Activated CD4-positive, CD25-positive, alpha-beta regulatory T cell (primary cell): ENCODE data around the gene CFLAR.
A peak's percentile ranks its signal among the peaks of the same experiment; 100 is the strongest.
"Not testable (repeated sequence)": the region's sequence is repeated elsewhere in the genome, so short reads cannot be mapped to it uniquely, and the experiment has no call there.

Experiments used
- DNase-seq, 4 experiments: peaks; one replicate each; lab custom pipeline; 2025; lab: John Stamatoyannopoulos, UW

The CFLAR gene

DNA sequence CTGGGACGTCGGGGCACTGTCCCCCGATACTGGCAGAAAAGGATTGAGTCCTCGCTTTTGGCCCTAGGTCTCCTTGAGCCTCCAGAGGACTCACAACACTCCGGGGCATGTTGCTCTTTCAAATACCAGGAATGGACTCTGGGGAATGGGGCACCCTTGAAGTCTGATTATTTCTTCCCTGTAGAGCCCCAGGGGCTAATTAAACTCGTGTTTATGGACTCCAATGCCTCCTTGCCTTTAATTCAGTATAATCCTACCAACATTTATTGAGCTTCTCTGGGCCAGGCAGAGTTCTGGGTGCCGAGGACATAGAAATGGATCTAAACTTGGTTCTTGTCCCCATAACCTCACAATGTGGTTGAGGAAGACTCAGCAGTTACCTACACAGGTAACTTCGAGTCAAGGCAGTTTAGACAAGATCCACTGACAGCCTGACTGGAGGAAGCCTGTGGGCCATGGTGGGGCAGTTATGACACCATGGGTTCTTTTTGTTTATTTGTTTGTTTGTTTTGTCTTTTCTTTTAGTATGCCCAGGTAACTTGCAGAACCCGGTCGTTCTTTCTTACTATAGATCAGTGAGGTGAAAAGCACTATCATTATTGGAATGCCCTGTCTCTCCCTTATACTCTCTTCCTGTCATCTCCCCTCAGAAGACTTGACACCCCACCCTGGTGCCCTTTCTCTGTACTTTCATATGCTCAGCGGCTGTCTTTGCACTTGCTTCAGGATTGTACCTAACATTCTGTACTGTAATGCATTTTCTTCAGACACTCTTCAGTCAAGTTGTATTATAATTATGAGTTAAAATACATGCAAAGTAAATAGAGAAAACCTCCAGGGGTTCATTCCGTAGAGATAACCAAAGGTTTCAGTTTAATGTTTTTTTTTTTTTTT lies 3.2 kb downstream of the CFLAR start:
- no peak for DNase-seq

DNA sequence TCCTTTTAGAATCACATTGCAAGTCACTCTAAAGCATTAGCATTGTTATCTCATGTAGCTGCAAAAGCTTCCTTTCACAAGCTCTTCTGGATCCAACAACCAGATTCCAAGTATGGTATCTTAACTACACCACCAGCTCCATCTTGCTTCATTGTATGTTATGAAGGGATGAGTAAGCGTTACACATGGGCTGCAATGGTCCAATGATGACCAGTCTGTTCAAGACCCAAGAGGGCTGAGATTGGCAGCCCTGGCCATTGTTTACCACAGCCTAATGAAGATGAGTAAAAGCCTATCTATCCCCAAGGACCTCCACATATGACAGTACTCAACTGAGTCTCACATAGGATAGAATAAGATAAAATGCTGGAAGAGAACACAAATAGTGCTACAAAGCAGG lies 6.3 kb downstream of the CFLAR start:
- DNase-seq: no peak

DNA sequence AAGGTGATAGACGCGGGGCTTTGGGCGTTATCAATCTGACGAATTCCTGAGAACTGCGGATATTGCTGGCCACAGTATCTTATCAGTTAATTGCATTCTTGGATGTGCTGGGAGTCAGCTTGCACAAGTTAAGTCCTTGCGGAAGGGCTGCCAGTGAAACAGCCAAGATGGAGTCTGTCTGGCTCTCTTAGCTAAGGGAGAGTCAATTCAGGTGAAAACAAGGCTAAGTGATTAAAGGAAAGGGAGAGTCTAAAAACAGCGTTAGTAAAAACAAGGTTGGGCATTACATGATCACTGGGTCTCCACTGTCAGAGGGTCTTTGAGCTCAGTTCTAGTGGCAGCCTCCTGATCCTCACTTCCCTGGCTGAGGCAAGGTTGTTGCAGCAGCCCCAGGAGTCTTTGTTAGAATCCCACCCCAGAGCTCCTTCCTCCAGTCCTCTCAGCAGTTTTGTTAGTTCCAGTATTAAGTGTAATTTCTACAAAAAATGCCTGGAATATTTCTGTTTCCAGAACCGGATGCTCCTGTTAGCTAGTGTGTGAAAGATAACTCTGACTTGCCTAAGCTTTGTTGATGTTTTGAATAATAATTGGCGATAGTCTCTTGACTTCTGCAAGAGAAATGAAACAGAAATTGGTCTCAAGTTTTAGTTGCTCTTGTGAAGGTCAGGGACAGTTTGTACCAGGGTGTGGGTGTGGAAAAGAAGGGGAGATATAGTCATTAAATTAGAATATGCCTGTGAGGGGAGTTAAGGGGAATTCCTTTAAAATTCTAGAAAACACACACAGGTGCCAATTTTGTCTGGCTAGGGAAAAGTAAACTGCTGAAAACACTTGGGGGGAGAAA lies 10.6 kb downstream of the CFLAR start:
- DNase-seq: no peak

DNA sequence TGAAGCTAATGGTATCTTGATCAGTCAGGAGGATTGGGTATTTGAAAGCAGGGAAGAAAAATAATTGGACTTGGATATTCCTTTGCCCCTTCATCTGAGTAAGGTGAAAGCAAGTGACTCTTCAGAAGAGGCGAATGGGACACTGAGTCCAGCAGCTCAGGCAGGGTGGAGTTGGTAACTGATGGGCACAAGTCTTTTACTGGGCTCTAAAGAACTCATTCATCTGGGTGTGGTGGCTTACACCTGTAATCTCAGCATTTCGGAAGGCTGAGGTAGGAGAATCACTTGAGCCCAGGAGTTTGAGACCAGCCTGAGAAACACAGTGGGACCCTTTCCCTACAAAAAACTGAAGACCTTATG lies 11.2 kb downstream of the CFLAR start:
- no peak for DNase-seq

DNA sequence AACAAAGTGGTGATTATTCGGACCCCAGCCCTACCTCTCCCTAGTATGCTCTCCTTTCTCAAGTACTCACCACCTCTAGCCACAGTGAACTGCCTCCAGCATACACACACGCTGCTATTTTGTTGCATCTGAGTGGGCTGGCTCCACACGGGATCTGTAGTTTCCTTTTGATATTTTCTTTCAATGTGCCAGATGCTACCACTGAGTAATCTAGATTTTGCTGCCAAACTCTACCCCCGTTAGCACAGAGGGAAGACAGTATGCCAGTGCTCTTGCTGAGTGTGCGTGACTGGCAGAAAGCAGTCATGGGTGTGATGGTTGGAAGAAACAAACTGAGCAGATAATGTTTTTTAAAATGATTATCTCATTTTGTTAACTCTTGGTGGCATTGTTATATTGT lies 11.6 kb downstream of the CFLAR start:
- DNase-seq: peak in 2 of 4 experiments; percentile 16 to 22

DNA sequence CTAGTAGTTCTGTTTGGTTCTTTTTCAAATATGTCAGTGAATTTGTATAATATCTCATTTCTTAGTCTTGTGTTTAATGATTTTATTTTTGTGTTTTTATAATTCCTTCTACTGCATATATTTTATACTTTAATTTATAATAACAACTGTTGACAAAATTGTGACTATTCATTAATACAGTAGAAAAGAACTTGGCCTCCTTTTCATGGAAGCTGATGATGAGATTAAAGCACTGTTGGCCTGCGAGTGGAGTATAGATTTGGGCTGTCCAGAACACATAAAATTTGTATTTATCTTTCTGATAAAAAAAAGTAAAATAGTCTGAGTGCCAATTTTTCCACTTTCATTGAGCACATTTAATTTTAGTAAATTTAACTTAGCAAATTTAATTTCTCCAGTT lies 12.1 kb downstream of the CFLAR start:
- DNase-seq: no peak

DNA sequence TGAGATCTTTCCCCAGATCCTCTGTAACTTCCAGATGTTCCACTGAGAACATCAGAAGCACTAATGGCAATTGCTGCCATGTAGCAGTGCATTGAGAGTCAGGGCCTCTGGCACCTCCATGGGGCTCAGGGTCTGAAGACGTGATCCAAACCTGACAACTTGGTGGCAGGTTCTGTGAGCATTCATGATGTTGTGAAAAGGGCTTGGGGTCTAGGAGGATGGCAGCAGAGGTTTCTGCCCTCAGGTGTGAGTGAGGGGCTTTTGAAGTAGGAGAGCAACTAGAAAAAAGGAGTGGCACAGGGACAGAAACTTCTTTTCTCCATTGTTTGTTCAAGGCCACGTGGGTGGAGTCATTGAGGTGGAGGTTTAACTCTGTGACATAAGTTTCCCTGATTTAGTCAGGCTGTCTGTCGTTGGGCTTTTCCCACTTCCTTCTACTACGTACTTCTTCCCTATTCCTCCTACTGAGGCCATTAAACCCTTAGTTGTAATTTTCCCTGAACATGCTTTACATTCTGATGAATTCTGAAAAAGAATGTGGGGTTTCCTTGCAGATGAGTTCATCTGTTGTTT lies 13.1 kb downstream of the CFLAR start:
- peak in 1 of 4 experiments; percentile 21 for DNase-seq

DNA sequence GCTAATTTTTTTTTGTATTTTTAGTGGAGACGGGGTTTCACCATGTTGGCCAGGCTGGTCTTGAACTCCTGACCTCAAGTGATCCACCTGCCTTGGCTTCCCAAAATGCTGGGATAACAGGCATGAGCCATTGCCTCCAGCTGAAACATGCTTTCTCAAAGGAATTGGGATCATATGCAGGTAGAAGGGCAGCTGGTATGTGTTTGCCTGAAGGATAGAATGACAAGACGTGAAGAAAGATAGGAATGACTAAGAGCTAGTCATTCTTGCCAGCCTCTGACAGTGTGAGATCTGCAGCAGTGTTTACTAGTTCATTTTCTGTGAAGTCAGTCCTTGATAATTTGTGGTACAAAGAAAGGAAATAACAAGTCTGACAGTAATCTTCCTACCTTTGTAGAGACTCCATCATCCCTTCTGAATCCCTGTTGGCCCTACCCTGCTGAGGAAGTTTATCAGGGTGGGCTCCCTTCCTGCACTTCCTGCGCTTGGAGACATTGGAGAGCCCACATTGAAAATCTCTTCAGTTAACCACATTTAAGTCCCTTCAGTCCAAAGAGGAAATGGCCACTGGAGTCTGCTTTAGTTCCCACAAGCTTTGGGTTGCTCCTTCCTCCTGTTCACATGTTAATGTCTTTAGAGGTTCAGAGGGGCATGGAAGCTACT lies 14.7 kb downstream of the CFLAR start:
- DNase-seq: no peak

DNA sequence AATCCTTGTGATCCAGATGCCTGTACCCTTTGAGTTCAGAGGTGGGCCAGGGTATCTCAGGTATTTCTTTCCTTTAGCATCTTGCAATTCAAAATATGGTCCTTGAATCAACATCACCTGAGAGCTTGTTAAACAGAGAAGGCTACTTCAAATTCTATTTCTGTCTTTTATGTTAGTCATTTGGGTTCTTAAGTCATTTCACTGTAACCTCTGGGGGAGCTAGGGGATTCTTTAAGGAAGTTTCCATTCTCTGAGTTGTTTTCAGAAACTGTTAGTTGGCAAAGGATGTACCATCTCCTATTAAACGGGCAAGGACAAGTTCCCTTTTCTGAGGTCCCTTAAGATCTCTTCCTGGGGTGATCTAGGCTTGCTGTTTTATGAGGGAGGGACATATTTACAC lies 16.6 kb downstream of the CFLAR start:
- DNase-seq: no peak

DNA sequence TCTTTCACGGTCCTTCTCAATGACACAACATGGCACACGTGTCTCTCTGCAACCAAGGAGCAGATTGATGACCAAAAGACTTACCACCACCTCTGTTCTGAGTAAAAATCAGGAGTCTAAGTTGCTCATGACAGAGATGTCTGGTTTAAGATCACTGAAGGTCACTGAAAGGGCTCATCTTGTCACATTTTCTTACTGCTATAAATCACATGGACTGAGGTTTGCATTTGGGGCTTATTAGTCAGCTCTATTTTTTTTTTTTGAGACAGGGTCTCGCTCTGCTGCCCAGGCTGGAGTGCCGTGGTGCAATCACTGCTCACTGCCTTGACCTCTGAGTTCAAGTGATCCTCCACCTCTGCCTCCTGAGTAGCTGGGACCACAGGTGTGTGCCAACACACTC lies 19.4 kb downstream of the CFLAR start:
- no peak for DNase-seq

DNA sequence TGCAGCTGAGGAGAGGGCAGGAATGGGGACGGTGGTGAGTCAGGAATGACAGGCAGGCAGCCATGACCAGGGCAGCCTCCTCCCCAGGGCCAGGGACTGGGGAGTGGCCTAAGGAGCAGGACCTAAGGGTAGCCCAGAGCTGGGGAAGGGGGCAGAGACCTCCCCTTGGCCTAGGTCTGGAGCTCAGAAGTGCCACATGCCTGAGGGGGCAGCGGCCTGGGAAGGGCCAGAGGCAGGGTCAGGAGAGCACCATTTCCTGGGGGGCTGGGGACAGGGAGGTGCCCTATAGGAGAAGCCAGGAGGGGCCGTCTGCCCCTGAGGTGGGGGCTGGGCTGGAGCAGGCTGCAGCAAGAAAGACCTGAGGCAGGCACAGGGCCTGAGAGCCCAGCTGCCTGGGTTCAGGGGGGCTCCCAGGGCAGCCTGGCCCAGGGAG lies 20.9 kb downstream of the CFLAR start:
- DNase-seq: no peak

DNA sequence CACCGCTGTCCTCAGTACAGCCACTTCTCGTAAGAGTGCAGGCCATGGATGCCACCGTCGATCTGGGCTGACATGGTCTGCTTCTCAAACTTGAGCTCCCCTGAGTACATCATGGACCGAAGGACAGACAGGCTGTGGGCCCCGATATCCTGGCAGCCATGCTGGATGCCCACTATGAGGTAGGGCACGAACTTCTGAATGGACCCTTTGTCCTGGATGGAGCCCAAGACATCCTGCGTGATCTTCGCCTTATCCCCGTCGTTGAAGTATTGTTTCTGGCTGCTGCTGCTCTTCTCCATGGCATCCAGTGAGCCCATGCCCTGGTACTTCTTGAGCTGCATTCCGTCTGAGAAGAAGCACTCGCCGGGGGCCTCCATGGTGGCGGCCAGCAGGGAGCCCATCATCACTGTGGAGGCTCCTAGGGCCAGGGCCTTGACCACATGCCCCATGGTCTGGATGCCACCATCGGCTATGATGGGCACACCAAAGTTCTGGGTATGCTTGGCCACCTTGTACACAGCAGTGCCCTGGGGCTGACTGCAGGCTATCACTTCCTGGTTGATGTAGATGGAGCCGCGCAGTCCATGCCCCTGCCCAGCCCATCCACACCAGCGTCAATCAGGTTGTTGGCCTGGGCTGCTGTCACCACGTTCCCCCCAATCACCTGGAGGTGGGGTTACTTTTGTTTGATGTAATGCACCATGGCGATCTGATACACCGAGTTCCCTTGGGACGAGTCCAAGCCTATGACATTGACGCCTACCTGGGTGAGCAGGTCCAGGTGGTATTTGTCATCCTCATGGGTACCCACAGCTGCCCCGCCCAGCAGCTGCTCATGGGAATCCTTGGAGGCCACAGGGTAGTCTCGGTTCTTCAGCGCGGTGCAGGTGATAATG lies 21.8 kb downstream of the CFLAR start:
- DNase-seq: no peak

DNA sequence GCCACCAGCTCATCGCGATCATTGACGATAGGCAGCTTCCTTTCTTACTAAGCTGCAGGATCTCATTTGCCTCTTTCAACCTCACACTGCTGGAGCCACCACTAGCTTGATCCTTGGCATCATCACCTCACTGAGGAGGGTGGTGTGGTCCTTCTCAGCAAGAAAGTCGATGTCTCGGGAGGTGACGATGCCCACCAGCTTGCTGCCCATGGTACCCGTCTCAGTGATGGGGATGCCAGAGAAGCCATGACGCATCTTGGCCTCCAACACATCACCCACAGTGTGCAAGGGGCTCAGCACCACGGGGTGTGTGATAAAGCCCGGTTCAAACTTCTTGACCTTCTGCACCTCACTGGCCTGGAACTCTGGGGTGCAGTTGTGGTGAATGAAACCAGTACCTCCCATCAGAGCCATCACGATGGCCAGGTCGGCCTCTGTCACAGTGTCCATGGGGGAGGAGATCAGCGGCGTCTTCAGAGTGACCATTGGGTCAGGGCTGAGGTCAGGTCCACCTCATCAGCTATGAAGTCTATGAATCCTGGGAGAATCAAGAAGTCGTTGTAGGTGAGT lies 22.5 kb downstream of the CFLAR start:
- DNase-seq: no peak

DNA sequence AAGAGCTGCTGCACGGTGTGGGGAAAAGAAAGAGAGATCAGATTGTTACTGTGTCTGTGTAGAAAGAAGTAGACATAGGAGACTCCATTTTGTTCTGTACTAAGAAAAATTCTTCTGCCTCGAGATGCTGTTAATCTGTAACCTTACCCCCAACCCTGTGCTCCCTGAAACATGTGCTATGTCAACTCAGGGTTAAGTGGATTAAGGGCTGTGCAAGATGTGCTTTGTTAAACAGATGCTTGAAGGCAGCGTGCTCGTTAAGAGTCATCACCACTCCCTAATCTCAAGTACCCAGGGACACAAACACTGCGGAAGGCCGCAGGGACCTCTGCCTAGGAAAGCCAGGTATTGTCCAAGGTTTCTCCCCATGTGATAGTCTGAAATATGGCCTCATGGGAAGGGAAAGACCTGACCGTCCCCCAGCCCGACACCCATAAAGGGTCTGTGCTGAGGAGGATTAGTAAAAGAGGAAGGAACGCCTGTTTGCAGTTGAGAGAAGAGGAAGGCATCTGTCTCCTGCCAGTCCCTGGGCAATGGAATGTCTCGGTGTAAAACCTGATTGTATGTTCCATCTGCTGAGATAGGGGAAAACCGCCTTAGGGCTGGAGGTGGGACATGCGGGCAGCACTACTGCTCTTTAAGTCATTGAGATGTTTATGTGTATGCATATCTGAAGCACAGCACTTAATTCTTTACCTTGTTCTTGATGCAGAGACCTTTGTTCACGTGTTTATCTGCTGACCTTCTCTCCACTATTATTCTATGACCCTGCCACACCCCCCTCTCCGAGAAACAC lies 23.2 kb downstream of the CFLAR start:
- not testable (repeated sequence) for DNase-seq

DNA sequence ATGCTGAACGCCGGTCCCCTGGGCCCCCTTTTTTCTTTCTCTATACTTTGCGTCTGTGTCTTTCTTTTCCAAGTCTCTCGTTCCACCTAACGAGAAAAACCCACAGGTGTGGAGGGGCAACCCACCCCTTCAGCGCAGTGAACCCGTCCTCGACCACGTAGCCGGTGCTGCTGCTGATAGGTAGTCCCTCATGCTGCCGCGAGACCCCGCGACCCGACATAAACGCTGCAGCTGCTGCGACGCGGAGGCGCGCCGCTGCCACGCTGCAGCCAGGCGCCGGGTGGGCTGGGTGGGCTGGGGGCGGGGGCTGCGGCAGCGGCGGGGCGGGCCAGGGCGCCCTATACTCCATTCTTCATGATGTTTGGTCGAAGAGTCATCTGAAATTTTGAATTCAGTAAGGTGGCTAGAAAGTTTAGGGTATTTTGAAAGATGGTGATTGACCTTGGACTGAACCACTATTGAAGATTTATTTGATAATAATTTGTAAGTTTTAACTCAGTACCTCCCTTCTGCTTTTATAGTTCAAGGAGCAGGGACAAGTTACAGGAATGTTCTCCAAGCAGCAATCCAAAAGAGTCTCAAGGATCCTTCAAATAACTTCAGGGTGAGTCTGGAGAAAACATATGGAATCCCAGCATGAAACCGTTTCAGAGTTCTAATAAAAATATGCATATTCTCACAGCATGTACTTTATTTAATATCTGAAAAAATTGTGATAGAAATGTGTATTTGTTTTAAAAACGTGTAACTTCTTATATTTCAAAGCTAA lies 24.1 kb downstream of the CFLAR start:
- no peak for DNase-seq

DNA sequence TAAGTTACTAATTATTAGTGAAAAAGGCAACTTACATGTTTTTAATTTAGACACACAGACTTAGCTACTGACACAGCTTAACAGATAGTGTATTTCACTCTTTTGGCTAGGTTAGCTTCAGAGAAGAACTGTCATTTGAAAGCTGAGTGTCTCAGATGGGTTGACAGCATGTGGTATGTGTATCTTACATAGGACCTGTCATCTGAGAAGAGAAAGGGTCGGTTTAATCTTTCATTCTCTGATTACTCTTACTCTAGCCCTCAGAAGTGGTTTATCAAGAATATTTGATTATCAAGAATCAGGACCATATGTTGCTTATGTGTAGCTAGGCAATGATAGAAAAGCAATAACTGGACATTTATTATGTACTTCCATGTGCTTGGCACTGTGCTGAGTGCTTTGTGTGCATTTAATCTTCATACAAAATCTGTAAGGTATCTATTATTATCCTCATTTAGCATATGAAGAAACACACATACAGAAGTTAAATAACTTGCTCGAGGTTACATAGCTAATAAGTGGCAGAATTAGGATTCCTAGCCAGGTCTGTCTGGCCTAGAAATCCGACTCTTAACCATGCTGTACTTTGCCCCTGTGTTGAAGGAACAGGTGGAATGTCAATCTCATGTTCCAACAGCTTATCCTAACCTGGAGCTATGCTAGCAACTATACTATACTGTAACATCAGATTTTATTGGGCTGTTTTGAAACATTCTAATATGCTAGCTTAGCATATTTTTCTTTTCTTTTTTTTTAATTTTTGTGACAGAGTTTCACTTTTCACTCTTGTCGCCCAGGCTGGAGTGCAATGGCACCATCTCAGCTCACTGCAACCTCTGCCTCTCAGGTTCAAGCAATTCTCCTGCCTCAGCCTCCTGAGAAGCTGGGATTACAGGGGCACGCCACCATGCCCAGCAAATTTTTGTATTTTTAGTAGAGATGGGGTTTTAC lies 28.4 kb downstream of the CFLAR start:
- DNase-seq: no peak

DNA sequence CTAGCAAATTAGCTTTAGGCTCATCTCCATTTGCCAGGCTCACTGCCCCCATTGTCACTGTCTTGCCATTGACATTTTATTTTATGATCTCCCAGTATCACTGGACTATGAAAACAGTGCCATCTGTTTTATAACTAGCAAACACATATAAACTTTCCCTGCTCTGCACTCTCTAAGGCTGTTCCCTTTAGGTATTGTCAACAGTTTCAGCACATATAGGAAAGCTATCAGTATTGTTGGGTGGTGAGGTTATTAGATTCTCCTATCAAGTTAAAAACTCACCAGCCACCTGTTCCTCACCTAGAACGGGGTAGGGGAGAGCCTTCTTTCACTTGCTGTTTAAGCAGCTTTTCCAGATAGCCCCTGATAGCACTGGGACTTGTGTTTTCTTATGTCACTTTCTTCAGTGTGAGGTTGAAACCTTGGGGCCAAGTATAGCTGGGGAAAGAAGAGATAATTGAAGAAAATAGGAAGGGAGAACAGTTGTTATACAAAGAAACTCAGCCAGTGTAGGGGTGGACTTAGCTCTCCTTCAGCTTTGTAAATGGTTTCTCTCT lies 32.5 kb downstream of the CFLAR start:
- no peak for DNase-seq
